Measurements from ENCODE around the gene GPSM1.

The GPSM1 gene

GRCh38 chr9:136352682-136353081, 25.3 kb downstream of the GPSM1 start:
- Histone ChIP-seq H3K27me3 (ENCODE audit: insufficient read depth, low read depth) (peaks cover 83% of the 10 kb centered on the region), H3K27ac (no peak overlapping the region), H3K4me1 (ENCODE audit: low read depth, poor library complexity, severe bottlenecking) (no peaks in the 10 kb centered on the region), H3K79me2 (ENCODE audit: insufficient read depth, low read depth) (no peaks in the 10 kb centered on the region), H3K36me3 (ENCODE audit: insufficient read depth) (no peaks in the 10 kb centered on the region), H3K4me3 (IDR thresholded peaks at IDR 0.05; ENCODE audit: insufficient read depth, low read depth, low read length) (no peak overlapping the region), H2AFZ (ENCODE audit: low read depth) (no peak overlapping the region), H4K20me1 (ENCODE audit: insufficient read depth) (no peaks in the 10 kb centered on the region), H3K9ac (no peak overlapping the region), H3K4me2 (no peak overlapping the region)
- no peak for TF ChIP-seq CTCF (conservative IDR thresholded peaks at IDR 0.05; ENCODE audit: low read depth, low read length)

- H3K79me2 ChIP-seq (ENCODE audit: insufficient read depth, low read depth) = no peaks in the 10 kb centered on the region
- H2AFZ ChIP-seq (ENCODE audit: low read depth) = no peak overlapping the region
- H3K9ac ChIP-seq = no peak overlapping the region
- H3K4me2 ChIP-seq = no peak overlapping the region
- H3K4me1 ChIP-seq (ENCODE audit: low read depth, poor library complexity, severe bottlenecking) = no peaks in the 10 kb centered on the region
- H4K20me1 ChIP-seq (ENCODE audit: insufficient read depth) = no peaks in the 10 kb centered on the region
- H3K36me3 ChIP-seq (ENCODE audit: insufficient read depth) = no peaks in the 10 kb centered on the region
- H3K4me3 ChIP-seq (IDR thresholded peaks at IDR 0.05; ENCODE audit: insufficient read depth, low read depth, low read length) = no peak overlapping the region
- H3K27ac ChIP-seq = no peak overlapping the region
- peaks cover 79% of the 10 kb centered on the region for H3K27me3 ChIP-seq (ENCODE audit: insufficient read depth, low read depth)
- TF ChIP-seq CTCF (conservative IDR thresholded peaks at IDR 0.05; ENCODE audit: low read depth, low read length) = no peak
Observed at GRCh38 chr9:136353088-136353487, 25.7 kb downstream of the GPSM1 start.

GRCh38 chr9:136353757-136354488, 26.6 kb downstream of the GPSM1 start:
- Histone ChIP-seq H3K27ac (no peak overlapping the region), H2AFZ (ENCODE audit: low read depth) (no peak overlapping the region), H3K4me2 (no peak overlapping the region), H3K9ac (no peak overlapping the region), H3K79me2 (ENCODE audit: insufficient read depth, low read depth) (no peaks in the 10 kb centered on the region), H3K36me3 (ENCODE audit: insufficient read depth) (no peaks in the 10 kb centered on the region), H3K4me1 (ENCODE audit: low read depth, poor library complexity, severe bottlenecking) (no peaks in the 10 kb centered on the region), H4K20me1 (ENCODE audit: insufficient read depth) (no peaks in the 10 kb centered on the region), H3K27me3 (ENCODE audit: insufficient read depth, low read depth) (peaks cover 72% of the 10 kb centered on the region), H3K4me3 (IDR thresholded peaks at IDR 0.05; ENCODE audit: insufficient read depth, low read depth, low read length) (no peak overlapping the region)
- no peak for TF ChIP-seq CTCF (conservative IDR thresholded peaks at IDR 0.05; ENCODE audit: low read depth, low read length)

GRCh38 chr9:136354592-136355085, 27.3 kb downstream of the GPSM1 start:
- Histone ChIP-seq H4K20me1 (ENCODE audit: insufficient read depth) (no peaks in the 10 kb centered on the region), H3K27ac (no peak overlapping the region), H3K27me3 (ENCODE audit: insufficient read depth, low read depth) (peaks cover 64% of the 10 kb centered on the region), H3K9ac (no peak overlapping the region), H3K4me2 (no peak overlapping the region), H3K4me1 (ENCODE audit: low read depth, poor library complexity, severe bottlenecking) (no peaks in the 10 kb centered on the region), H2AFZ (ENCODE audit: low read depth) (no peak overlapping the region), H3K79me2 (ENCODE audit: insufficient read depth, low read depth) (no peaks in the 10 kb centered on the region), H3K4me3 (IDR thresholded peaks at IDR 0.05; ENCODE audit: insufficient read depth, low read depth, low read length) (no peak overlapping the region), H3K36me3 (ENCODE audit: insufficient read depth) (no peaks in the 10 kb centered on the region)
- no peak for TF ChIP-seq CTCF (conservative IDR thresholded peaks at IDR 0.05; ENCODE audit: low read depth, low read length)

Data from KMS-11 (cell line).